ENCODE data around the gene PRRC2C.

Gene PRRC2C

GRCh38 chr1:171628225-171628624 lies 142.9 kb downstream of the PRRC2C start:
- ATAC-seq (replicated peaks; ENCODE audit: extremely low read depth, poor library complexity, severe bottlenecking): no peak
- H3K27me3 Mint-ChIP-seq: peaks cover 69% of the 10 kb centered on the region

GRCh38 chr1:171635661-171636060 lies 150.3 kb downstream of the PRRC2C start:
- Mint-ChIP-seq H3K4me3 (no peak overlapping the region), H3K4me1 (no peaks in the 10 kb centered on the region), H3K9me3 (no peaks in the 10 kb centered on the region), H3K27ac (ENCODE audit: low read depth) (no peak overlapping the region), H3K36me3 (ENCODE audit: insufficient read depth) (peaks cover 2% of the 10 kb centered on the region), H3K27me3 (peaks cover 44% of the 10 kb centered on the region)
- ATAC-seq (replicated peaks; ENCODE audit: extremely low read depth, poor library complexity, severe bottlenecking) (no peak), DNase-seq (ENCODE audit: low spot score in 2 of 2) (no peak)

More at GRCh38 chr1:171628225-171628624, 142.9 kb downstream of the PRRC2C start:
- no peak for DNase-seq (ENCODE audit: low spot score in 2 of 2)
- H3K36me3 Mint-ChIP-seq (ENCODE audit: insufficient read depth): peaks cover 4% of the 10 kb centered on the region
- no peaks in the 10 kb centered on the region for H3K4me1 Mint-ChIP-seq
- H3K9me3 Mint-ChIP-seq: no peaks in the 10 kb centered on the region
- no peak overlapping the region for H3K27ac Mint-ChIP-seq (ENCODE audit: low read depth)
- no peak overlapping the region for H3K4me3 Mint-ChIP-seq

- H3K27me3 Mint-ChIP-seq: peaks cover 39% of the 10 kb centered on the region
- no peak overlapping the region for H3K4me3 Mint-ChIP-seq
- H3K36me3 Mint-ChIP-seq (ENCODE audit: insufficient read depth): peaks cover 1% of the 10 kb centered on the region
- no peak for ATAC-seq (replicated peaks; ENCODE audit: extremely low read depth, poor library complexity, severe bottlenecking)
- no peaks in the 10 kb centered on the region for H3K9me3 Mint-ChIP-seq
- H3K4me1 Mint-ChIP-seq: no peaks in the 10 kb centered on the region
- no peak overlapping the region for H3K27ac Mint-ChIP-seq (ENCODE audit: low read depth)
- DNase-seq (ENCODE audit: low spot score in 2 of 2): no peak
Observed at GRCh38 chr1:171636141-171636540, 150.8 kb downstream of the PRRC2C start.

- DNase-seq (ENCODE audit: low spot score in 2 of 2) (no peak), ATAC-seq (replicated peaks; ENCODE audit: extremely low read depth, poor library complexity, severe bottlenecking) (no peak)
- Mint-ChIP-seq H3K27ac (ENCODE audit: low read depth) (no peak overlapping the region), H3K9me3 (no peaks in the 10 kb centered on the region), H3K27me3 (peaks cover 28% of the 10 kb centered on the region), H3K36me3 (ENCODE audit: insufficient read depth) (no peaks in the 10 kb centered on the region), H3K4me3 (no peak overlapping the region), H3K4me1 (no peaks in the 10 kb centered on the region)
Observed at GRCh38 chr1:171637928-171638576, 152.7 kb downstream of the PRRC2C start.

GRCh38 chr1:171640225-171640624 lies 154.9 kb downstream of the PRRC2C start:
- peaks cover 7% of the 10 kb centered on the region for H3K4me1 Mint-ChIP-seq
- H3K36me3 Mint-ChIP-seq (ENCODE audit: insufficient read depth): no peaks in the 10 kb centered on the region
- DNase-seq (ENCODE audit: low spot score in 2 of 2): no peak
- H3K4me3 Mint-ChIP-seq: no peak overlapping the region
- no peak overlapping the region for H3K27ac Mint-ChIP-seq (ENCODE audit: low read depth)
- H3K27me3 Mint-ChIP-seq: peaks cover 23% of the 10 kb centered on the region
- ATAC-seq (replicated peaks; ENCODE audit: extremely low read depth, poor library complexity, severe bottlenecking): no peak
- no peaks in the 10 kb centered on the region for H3K9me3 Mint-ChIP-seq

GRCh38 chr1:171641076-171641864 lies 155.9 kb downstream of the PRRC2C start:
- ATAC-seq (replicated peaks; ENCODE audit: extremely low read depth, poor library complexity, severe bottlenecking) (no peak), DNase-seq (ENCODE audit: low spot score in 2 of 2) (no peak)
- Mint-ChIP-seq H3K9me3 (no peaks in the 10 kb centered on the region), H3K4me3 (no peak overlapping the region), H3K36me3 (ENCODE audit: insufficient read depth) (peaks cover 3% of the 10 kb centered on the region), H3K27ac (ENCODE audit: low read depth) (no peak overlapping the region), H3K27me3 (peaks cover 23% of the 10 kb centered on the region), H3K4me1 (peaks cover 10% of the 10 kb centered on the region)

GRCh38 chr1:171642197-171642596 lies 156.9 kb downstream of the PRRC2C start:
- ATAC-seq (replicated peaks; ENCODE audit: extremely low read depth, poor library complexity, severe bottlenecking): no peak

More at GRCh38 chr1:171642197-171642596, 156.9 kb downstream of the PRRC2C start:
- Mint-ChIP-seq H3K36me3 (ENCODE audit: insufficient read depth) (peaks cover 3% of the 10 kb centered on the region), H3K27ac (ENCODE audit: low read depth) (no peak overlapping the region), H3K27me3 (peaks cover 23% of the 10 kb centered on the region), H3K4me3 (no peak overlapping the region), H3K4me1 (peaks cover 10% of the 10 kb centered on the region), H3K9me3 (no peaks in the 10 kb centered on the region)
- DNase-seq (ENCODE audit: low spot score in 2 of 2): no peak

Measured in central memory CD8-positive, alpha-beta T cell (primary cell).